Ureter (tissue), 1 donor: ENCODE results near the gene OR2AT4. TPM values are rescaled to one million over a fixed set of nuclear protein-coding genes. Genes with fewer than 3 reads are reported as not detected.

ENCODE experiments used
- total RNA-seq: library from RNA; stranded (reverse); gene quantifications from one replicate; pipeline ENCODE4 v1.2.4, GENCODE V29; 2023
- donor health status: DM: yes; HTN: yes; CAD: no.

OR2AT4 gene
- total RNA-seq, 1 donor from 2014 or later: not detected

Other genes with a start within 250 kb of the OR2AT4 start
- 14.1 TPM for gene XRRA1, start 147.8 kb downstream of the OR2AT4 start, total RNA-seq
- gene SPCS2, start 147.6 kb downstream of the OR2AT4 start, total RNA-seq: 151 TPM
- gene NEU3, start 107.9 kb downstream of the OR2AT4 start, total RNA-seq: 10.9 TPM
- gene SLCO2B1, start 54.2 kb upstream of the OR2AT4 start, total RNA-seq: 48.4 TPM
- gene TPBGL, start 143.9 kb upstream of the OR2AT4 start, total RNA-seq: 0.26 TPM